ENCODE measurements around the gene SLC25A1.

Gene SLC25A1

GRCh38 chr22:19215360-19215759 lies 36.8 kb upstream of the SLC25A1 start:
- no peak overlapping the region for H3K4me3 ChIP-seq (ENCODE audit: control insufficient read depth, low read depth, low read length)
- TF ChIP-seq CTCF (conservative IDR thresholded peaks at IDR 0.05; ENCODE audit: control insufficient read depth, insufficient read depth, low read depth, low read length), result no peak

GRCh38 chr22:19214078-19214473 lies 35.5 kb upstream of the SLC25A1 start:
- no peak overlapping the region for H3K4me3 ChIP-seq (ENCODE audit: control insufficient read depth, low read depth, low read length)
- DNase-seq (ENCODE audit: low read depth), result no peak
- no peak for TF ChIP-seq CTCF (conservative IDR thresholded peaks at IDR 0.05; ENCODE audit: control insufficient read depth, insufficient read depth, low read depth, low read length)

More at GRCh38 chr22:19215360-19215759, 36.8 kb upstream of the SLC25A1 start:
- DNase-seq (ENCODE audit: low read depth), result no peak

GRCh38 chr22:19213442-19214077 lies 35.0 kb upstream of the SLC25A1 start:
- H3K4me3 ChIP-seq (ENCODE audit: control insufficient read depth, low read depth, low read length), result no peak overlapping the region
- TF ChIP-seq CTCF (conservative IDR thresholded peaks at IDR 0.05; ENCODE audit: control insufficient read depth, insufficient read depth, low read depth, low read length), result no peak
- DNase-seq (ENCODE audit: low read depth), result no peak

- H3K4me3 ChIP-seq (ENCODE audit: control insufficient read depth, low read depth, low read length), result no peak overlapping the region
- DNase-seq (ENCODE audit: low read depth), result no peak
- TF ChIP-seq CTCF (conservative IDR thresholded peaks at IDR 0.05; ENCODE audit: control insufficient read depth, insufficient read depth, low read depth, low read length), result no peak
Measured at GRCh38 chr22:19213001-19213400, 34.5 kb upstream of the SLC25A1 start.

GRCh38 chr22:19212302-19212870 lies 33.9 kb upstream of the SLC25A1 start:
- TF ChIP-seq CTCF (conservative IDR thresholded peaks at IDR 0.05; ENCODE audit: control insufficient read depth, insufficient read depth, low read depth, low read length), result no peak
- no peak overlapping the region for H3K4me3 ChIP-seq (ENCODE audit: control insufficient read depth, low read depth, low read length)
- DNase-seq (ENCODE audit: low read depth), result no peak

- no peak for TF ChIP-seq CTCF (conservative IDR thresholded peaks at IDR 0.05; ENCODE audit: control insufficient read depth, insufficient read depth, low read depth, low read length)
- H3K4me3 ChIP-seq (ENCODE audit: control insufficient read depth, low read depth, low read length), result no peak overlapping the region
- DNase-seq (ENCODE audit: low read depth), result no peak
Measured at GRCh38 chr22:19210188-19210587, 31.7 kb upstream of the SLC25A1 start.

All from fibroblast of mammary gland (primary cell).